Stimulated activated CD4-positive, alpha-beta T cell treated with anti-CD3 and anti-CD28 coated beads, Interleukin-12 subunit alpha, Interleukin-12 subunit beta, amount 100 ng/mL, for 24 hours (primary cell): ENCODE results near the gene TTC39B.
"Not testable (repeated sequence)": the region's sequence is repeated elsewhere in the genome, so short reads cannot be mapped to it uniquely, and the experiment has no call there.

Experiments
- DNase-seq, 2 experiments: peaks; one replicate each; pipeline ENCODE4 v3.0.0-alpha.2; 2020; ENCODE audit warnings: low read depth in 2 of 2

Gene TTC39B

DNA sequence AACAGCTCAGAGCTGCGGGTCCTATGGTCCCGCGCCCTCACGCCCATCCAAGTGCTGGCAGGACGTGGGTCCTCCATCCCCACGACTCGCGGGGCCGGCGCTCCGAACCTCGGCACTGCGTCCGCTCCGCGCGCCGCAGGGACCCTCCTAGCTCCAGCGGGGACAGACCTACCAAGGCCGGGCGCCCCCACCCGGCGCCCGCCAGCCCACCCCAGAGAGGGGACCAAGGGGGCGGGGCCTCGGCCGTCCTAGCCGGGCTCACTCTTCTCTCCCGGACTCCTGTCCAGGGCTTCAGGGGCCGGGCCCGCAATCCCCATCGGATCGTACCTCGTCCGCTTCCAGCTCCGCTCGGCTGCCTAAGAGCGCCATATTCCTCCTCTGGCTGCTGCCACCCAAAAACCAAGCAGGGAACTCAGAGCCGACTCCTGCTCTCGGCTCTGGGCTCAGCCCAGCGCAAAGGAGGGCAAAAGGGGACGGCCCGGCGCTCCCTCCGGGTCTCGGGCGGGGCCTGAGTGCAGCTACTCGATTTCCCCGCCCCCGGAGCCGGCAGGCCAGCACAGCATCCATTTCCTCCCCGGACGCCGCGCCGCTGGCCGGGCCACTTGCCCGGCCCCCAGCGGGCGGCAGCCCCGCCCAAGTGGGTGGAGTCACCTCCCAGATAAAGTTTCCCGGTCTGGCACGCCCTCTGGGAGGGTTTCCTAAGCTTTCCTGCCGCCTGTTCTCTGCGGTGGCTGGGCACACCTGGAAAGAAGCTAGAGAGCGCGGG lies at the start of gene TTC39B:
Gene TTC39B, minus strand, starts transcription at position 460 of the 766 bp plus-strand sequence. Its CDS starts 91 bp downstream, at position 369.
- peak; percentile 58 to 85 for DNase-seq

DNA sequence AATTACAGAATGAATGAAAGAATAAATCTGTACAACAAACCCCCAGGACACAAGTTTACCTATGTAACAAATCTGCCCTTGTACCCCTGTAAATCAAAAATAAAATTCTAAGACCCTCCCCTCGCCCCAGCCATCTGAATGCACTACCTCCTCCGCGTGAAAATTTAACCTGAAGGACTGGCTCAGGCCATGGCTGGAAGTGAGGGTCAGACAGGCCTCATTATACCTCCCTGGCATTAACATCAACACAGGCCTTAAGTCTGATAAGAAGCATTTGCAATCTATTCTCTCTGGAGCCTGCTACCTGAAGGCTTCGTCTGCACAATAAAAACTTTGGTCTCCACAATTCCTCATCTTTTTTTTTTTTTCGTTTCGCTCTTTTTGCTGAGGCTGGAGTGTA lies 48.7 kb upstream of the TTC39B start:
- no peak for DNase-seq

DNA sequence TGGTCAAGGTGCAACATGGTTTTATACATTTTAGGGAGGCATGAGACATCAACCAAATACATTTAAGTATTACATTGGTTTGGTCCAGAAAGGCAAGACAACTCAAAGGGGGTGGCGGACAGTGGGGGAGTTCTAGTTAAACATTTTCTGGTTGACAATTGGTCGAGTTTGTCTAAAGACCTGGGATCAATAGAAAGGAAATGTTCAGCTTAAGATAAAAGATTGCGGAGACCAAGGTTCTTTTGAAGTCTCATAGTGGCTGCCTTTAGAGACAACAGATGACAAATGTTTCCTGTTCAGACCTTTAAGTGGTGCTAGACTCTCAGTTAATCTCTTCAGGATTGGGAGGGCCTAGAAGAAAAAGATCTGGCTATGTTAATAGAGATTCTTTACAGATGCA lies 47.7 kb upstream of the TTC39B start:
- DNase-seq = no peak

DNA sequence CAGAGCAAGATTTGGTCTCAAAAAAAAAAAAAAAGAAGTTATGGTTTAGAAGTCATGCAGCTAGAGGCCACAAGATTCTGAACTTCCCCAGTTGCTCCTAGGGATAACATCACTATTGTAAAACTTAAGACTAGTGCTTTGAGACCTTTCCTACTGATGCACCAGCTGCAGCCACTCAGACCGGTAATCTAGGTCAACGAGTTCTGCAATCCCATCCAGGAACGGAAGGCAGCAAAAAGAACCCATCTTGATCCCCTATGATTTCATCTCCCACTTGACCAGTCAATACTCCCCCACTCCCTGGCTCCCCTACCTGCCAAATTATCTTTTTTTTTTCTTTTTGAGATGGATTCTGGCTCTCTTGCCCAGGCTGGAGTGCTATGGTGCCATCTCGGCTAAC lies 46.9 kb upstream of the TTC39B start:
- DNase-seq = no peak

DNA sequence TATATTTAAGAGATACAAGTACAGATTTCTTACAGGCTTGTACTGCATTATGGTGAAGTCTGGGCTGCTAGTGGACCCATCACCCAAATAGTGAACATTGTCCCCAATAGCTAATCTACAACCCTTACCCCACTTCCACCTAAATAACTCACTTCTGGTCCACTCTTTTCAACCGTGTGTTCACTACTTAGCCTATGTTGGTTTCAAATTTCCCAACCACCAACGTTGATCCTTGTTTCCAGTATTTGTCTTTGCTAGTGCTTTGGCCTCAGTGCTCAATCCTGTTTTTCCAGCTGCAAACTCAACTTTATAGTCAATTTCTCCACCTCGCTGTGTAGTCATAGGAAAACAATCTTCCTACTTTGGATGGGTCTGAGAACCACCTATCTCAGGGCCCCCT lies 45.3 kb upstream of the TTC39B start:
- DNase-seq = no peak

DNA sequence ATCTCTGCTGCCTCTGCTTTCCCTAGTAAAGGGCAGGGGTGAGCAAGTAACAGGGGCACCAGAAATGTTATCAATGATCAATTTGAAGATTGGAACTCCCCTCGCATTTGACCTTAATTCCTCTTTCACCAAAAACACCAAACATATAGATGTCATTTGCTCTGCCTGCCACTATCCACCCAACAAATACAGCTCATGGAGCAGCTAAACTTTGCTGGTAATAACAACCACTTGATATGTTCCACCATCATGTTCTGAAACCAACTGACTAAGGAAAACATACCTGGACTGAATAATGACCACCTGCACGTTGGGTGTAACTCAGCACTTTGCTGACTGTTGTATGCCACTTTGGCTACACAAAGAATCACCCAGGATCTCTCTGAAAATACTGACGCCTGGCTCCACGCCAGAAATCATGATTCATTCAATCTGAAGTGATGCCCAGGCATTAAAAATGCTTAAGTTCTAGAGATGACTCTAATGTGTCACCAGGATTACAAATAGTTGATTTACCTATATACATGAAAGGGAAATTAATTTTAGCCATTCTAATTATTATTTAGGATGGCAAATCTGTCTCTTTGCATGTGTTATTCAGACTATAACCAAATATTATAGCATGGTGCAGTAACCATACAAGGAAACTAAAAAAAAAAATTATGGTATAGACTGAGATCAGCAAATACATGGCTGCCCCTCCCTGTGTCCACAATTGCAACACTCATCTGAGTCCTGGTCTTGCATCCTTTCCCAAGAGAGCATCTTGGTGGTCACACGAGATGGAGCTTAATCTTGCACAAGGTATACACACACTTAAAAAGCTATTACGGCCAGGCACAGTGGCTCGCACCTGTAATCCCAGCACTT lies 43.1 kb upstream of the TTC39B start:
- DNase-seq = no peak

DNA sequence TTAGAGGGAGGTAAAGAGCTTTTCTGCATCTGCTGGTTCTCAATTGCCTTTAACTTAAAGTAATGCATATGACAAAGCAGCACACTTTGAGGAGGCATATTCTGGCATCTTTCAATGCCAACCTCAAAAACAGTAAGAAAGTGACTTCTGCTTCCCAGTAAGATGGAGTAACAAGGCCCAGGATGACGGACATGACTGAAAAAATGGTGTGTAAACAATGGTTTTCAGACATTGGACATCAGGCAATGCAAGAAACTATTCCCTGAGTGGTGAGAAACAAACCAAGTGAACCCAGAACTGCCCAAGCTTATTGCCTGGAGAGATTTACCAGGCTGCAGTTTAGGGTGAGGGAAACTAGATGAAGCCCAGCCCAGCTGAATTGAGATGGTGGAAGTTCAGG lies 39.8 kb upstream of the TTC39B start:
- DNase-seq = no peak

DNA sequence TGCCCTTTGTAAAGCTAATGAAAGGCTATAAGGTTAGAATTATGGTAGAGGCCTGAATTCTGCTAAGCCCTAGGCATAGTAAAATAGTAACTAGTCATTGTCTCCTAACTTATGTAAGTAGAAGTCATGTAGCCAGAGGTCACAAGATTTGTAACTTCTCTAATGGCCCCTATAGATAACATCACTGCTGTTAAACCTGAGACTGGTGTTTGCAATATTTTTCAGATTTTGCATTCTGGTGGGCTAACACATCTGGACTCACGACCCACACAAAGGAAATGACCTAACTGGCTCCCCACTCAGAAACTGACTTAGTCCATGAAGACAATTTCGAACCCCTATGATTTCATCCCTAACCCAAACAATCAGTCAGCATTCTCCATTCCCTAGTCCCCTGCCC lies 37.2 kb upstream of the TTC39B start:
- no peak for DNase-seq

DNA sequence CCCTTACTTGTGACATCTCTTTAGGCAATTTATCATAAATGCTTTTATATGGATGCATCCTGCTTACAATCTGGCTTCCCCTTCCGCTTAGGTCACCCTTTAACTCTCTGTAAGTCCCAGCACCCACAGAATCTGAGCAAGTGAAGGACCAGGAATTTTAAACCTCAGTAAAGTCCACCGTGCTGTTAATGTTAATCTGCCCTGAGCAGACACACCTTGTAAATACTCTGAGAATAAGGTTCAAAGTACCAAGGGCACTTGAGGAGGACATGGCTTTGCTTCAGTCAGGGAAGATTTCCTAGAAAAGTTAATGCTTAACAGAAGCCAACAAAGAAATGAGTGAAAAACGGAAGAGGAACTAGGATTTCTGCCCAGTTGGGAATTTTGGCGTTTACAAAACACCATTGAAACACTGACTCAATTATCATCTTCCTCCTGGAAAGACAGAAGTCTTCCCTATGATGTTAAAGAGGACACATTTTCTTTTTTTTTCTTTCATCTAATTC lies 26.4 kb upstream of the TTC39B start:
- no peak for DNase-seq

DNA sequence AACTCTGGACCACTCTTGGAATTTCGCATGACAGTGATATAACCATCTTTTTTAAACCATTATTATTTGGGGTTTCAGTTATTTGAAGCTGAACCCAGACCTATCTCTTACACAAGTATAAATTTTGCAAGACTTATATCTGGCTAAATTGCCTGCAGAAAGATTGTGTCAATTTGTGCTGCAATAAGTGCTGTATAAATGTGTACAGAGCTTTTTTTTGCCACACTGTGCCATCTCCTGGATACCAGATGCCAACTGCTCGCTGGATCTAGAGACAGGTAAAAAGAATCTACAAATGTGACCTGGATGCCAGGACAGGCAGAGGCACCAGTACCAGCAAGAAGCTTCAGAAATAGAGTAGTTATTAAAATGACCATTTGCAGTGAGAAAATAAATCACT lies 25.9 kb upstream of the TTC39B start:
- no peak for DNase-seq

DNA sequence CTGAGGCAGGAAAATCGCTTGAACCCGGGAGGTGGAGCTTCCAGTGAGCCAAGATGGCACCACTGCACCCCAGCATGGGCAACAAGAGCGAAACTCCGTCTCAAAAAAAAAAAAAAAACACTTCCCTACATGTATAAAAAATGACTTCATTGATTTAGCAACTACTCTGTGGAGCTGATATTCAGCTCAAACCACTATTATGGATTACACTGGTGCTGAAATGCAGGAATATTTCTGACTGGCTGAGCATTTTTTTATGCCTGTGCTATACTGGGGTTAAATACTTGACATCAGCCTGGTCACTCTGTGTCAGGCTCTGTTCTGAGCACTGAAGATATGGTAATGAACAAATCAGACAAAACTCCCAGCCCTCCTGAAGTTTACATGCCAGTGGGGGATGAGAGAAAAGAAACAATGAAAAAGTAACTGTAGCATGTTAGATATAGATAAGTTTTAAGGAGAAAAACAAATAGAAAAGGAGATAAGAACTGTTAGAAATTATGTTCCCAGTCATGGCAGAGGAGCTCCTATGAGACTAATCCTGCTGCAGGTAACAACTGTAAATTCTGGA lies 22.6 kb upstream of the TTC39B start:
- no peak for DNase-seq

DNA sequence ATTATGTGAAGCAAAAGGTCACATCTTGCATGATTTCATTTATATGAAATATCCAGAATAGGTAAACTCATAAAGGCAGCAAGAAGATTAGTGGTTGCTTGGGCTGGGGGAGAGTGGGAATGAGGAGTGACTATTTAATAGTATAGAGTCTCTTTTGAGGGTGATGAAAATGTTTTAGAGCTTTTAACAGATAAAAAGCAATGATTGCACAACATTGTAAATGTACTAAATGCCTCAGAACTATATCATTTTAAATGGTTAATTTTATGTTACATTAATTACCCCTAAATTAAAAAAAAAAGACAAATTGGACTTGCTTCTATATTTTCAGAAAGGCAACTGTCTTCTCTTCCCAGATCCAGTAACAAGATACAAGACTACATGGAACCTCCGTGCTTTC lies 21.9 kb upstream of the TTC39B start:
- DNase-seq = no peak

DNA sequence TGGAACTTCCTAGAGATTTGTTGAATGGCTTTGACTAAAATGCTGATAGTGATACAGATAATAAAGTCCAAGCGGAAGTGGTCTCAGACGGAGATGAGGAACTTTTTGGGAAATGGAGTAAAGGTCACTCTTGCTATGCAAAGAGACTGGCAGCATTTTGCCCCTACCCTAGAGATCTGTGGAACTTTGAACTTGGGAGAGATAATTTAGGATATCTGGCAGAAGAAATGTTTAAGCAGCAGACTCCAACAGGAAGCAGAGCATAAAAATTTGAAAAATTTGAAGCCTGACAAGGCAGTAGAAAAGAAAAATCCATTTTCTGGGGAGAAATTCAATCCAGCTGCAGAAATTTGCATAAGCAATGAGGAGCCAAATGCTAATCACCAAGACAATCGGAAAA lies 15.7 kb upstream of the TTC39B start:
- DNase-seq = not testable (repeated sequence)

DNA sequence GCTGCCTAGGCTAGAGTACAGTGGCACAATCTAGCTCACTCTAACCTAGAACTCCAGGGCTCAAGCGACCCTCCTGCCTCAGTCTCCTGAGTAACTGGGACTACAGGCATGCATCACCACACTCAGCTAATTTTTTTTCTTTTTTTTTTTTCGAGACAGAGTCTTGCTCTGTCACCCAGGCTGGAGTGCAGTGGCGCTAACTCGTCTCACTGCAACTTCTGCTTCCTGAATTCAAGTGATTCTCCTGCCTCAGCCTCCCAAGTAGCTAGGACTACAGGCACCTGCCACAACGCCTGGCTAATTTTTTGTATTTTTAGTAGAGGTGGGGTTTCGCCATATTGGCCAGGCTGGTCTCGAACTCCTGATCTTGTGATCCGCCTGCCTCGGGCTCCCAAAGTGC lies 12.6 kb upstream of the TTC39B start:
- DNase-seq = not testable (repeated sequence)

DNA sequence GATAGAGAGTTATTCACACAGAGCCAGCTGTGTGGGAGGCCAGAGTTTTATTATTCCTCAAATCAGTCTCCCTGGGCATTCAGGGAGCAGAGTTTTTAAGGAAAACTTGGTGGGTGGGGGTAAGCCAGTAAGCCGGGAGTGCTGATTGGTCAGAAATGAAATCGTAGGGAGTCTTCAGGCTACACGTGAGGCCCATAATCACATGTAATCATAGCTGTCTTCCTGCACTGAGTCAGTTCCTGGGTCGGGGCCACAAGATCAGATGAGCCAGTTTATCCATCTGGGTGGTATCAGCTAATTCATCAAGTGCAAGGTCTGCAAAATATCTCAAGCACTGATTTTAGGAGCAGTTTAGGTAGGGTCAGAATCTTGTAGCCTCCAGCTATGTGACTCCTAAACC lies 10.8 kb upstream of the TTC39B start:
- DNase-seq = no peak

DNA sequence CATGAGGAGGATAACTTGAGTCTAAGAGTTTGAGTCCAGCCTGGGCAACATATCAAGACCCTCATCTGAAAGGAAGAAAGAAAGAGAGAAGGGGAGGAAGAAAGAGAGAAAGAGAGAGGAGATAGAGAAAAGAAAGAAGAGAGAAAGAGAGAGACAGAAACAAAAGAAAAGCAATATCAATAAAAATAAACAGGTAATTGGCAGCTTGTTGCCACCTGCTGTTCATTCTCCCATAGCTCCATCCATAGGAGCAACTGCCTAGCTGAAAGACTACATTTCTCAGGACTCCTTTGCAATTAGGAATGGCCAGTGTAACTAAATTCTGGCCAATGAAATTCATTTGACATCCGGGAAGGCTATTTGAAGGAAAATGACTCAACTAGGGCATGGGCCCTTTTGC lies 4.6 kb upstream of the TTC39B start:
- DNase-seq = no peak

DNA sequence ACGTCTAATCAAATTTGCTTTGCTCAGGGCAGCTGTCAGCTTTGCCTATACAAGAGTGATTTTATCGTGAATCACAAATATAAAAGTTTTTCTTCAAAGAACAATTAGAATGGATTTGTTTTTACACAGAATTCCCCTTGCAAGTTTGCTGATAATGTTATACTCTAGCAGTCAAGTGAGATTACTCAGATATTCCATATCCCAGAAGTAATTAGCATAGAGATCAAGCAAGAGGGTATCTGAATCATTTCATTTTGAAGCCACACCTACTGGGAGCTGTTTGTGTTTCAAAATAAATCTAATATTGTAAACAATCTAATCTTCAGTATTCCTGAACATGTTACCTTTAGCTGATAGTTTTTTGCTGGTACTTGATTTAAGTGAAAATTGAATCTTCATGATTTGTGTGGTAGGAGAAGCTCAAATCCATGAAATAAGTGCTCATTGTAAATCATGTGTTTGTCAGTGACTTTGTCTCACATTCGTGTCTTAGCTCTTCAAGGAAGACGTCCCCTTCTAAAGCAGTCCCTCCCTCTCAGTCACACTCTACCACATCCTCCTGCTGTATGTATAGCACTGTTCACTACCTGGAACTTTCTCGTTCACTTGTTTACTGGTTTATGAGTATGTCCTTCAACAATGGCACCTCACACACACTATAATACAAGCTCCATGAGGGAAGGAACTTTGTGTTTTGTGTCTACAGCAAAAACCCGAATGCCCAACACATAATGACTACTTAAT lies 3.3 kb upstream of the TTC39B start:
- DNase-seq = no peak

DNA sequence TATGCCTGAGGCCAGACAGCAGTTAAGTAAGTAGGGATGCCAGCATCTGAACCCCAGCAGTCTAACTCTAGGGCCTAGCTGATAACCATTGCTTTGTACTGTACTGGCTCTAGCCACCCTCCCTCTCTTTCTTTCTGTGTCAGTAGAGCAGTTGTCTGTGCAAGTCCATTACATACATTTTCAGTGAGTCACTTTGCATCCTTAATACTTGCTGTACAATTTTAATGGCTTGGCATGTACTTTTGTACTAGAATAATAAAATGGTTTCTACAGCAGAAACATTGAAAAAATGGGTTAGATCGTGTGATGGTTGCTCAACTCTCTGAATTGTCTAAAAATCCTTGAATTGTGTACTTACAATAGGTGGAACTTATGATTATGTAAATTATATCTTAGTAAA lies 1.5 kb upstream of the TTC39B start:
- no peak for DNase-seq

DNA sequence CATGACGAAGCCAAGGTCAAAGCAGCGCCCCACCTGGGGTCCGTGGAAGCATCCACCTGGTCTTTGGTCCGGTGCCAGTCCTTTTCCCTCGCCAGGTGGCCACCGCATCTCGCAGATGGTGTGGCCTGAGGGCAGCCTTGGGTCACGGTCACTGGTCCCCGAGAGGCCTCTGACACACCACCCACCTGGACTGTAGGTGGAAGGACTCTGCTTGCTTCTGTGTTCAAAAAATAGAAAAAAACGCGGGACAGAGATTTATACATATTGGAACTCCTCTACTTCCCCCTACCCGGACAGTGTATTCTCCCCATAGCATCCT lies 466 bp upstream of the TTC39B start:
- DNase-seq = no peak

DNA sequence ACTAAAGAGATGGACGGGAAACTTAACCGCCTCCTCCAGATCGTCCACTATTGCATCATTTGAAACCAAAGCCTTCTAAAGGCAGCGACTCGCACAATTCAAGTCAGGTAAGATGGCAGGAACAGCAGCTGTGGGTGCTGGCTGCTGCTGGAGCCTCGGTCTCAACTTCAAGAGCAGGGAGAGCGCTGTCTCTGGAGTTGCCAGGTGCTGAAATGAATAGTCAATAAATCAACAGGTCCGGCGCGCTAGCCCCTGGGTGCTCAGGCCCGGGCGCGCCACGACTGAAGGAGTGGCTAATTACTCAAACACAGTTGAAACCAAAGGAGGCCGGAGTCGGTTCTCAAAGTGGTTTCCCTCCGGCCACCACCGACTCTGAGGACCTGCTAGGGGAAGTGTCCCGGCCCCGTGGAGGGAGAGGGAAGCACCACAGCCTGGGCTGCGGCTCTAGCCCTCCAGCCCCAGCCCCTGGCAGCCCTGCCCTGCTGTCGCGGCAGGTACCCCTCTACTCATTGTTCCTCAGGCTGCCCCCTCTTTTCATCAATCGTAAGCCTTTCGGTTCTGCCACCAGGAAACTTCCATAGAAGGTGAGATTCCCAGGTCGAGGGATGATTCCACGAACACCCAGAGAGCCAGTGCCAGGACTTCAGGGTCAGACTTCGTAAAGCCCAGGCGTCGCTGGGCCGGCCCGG lies 804 bp downstream of the TTC39B start:
- peak in 1 of 2 experiments; percentile 33 for DNase-seq

DNA sequence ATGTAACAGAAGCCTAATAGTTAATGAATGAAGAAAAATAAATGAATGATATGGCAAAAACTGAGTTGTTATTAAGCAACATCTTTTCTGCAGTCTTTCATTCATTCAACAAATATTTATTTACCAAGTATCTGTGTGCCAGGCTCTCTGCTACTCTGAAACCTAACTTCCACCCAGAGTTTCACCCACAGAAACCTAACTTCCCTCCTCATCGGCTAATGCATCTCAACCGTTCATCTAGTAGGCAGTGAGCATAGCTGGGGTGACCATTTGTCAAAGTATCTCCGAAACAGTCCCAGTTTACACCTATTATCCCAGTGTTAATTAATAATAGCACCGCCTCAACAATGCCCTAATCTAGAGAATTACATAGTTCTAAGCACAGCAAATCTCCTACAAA lies 1.5 kb downstream of the TTC39B start:
- DNase-seq = no peak
